Measurements from ENCODE around the gene RIC8A. TPM values are rescaled to one million over a fixed set of nuclear protein-coding genes. Genes with fewer than 3 reads are reported as not detected.
A peak's percentile ranks its signal among the peaks of the same experiment; 100 is the strongest.

The RIC8A gene
- total and polyA plus RNA-seq, 10 of the 15 experiments (the other 5 are each of a cell fraction or from before 2014, with no cell fraction given), result 10.4 to 157 (median 81.4) TPM

GRCh38 chr11:256952-257737, 49.6 kb downstream of the RIC8A start (continued):
- TF ChIP-seq YBX1 (IDR thresholded peaks at IDR 0.05) (no peak), NR2F1 (conservative IDR thresholded peaks at IDR 0.05) (peak; percentile 98), SPI1 (IDR thresholded peaks at IDR 0.05; ENCODE audit: borderline replicate concordance, insufficient read depth, low read depth, low read length) (peak; percentile 94), NFYA (IDR thresholded peaks at IDR 0.05; ENCODE audit: borderline replicate concordance, low read depth, low read length) (no peak), DPF2 (IDR thresholded peaks at IDR 0.05) (peak; percentile 80), SREBF1 (IDR thresholded peaks at IDR 0.05; ENCODE audit: low read length) (no peak), CHD2 (IDR thresholded peaks at IDR 0.05; ENCODE audit: borderline replicate concordance, low read depth, low read length) (no peak), ESRRA (IDR thresholded peaks at IDR 0.05; ENCODE audit: low read length) (peak; percentile 64; the same call in 1 of the 2 replicates), TCF12 (IDR thresholded peaks at IDR 0.05; ENCODE audit: low read depth, low read length) (no peak), ELK1 (IDR thresholded peaks at IDR 0.05; ENCODE audit: low read depth, low read length) (no peak), ASH2L (IDR thresholded peaks at IDR 0.05; ENCODE audit: borderline replicate concordance, low read depth) (no peak), CHD4 (IDR thresholded peaks at IDR 0.05) (no peak), MEF2B (IDR thresholded peaks at IDR 0.05; ENCODE audit: partially characterized antibody, poor library complexity, severe bottlenecking) (peak; percentile 26), ETV6 (conservative IDR thresholded peaks at IDR 0.05 in 1 of 2, IDR thresholded peaks at IDR 0.05 in 1 of 2; ENCODE audit: borderline replicate concordance in 1 of 2, low read depth in 1 of 2) (no peak; a peak in 1 of 4 replicates), PML (IDR thresholded peaks at IDR 0.05; ENCODE audit: low read length) (no peak), PAX8 (IDR thresholded peaks at IDR 0.05) (no peak), IKZF2 (IDR thresholded peaks at IDR 0.05) (peak; percentile 87), CBX5 (IDR thresholded peaks at IDR 0.05; ENCODE audit: low read depth) (no peak), SP1 (IDR thresholded peaks at IDR 0.05; ENCODE audit: low read depth, low read length) (peak; percentile 32)
- TF ChIP-seq, protein P1, sequence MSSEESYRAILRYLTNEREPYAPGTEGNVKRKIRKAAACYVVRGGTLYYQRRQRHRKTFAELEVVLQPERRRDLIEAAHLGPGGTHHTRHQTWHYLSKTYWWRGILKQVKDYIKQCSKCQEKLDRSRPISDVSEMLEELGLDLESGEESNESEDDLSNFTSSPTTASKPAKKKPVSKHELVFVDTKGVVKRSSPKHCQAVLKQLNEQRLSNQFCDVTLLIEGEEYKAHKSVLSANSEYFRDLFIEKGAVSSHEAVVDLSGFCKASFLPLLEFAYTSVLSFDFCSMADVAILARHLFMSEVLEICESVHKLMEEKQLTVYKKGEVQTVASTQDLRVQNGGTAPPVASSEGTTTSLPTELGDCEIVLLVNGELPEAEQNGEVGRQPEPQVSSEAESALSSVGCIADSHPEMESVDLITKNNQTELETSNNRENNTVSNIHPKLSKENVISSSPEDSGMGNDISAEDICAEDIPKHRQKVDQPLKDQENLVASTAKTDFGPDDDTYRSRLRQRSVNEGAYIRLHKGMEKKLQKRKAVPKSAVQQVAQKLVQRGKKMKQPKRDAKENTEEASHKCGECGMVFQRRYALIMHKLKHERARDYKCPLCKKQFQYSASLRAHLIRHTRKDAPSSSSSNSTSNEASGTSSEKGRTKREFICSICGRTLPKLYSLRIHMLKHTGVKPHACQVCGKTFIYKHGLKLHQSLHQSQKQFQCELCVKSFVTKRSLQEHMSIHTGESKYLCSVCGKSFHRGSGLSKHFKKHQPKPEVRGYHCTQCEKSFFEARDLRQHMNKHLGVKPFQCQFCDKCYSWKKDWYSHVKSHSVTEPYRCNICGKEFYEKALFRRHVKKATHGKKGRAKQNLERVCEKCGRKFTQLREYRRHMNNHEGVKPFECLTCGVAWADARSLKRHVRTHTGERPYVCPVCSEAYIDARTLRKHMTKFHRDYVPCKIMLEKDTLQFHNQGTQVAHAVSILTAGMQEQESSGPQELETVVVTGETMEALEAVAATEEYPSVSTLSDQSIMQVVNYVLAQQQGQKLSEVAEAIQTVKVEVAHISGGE (CRISPR knock-in tag; IDR thresholded peaks at IDR 0.05), result no peak
- TF ChIP-seq, protein P2, sequence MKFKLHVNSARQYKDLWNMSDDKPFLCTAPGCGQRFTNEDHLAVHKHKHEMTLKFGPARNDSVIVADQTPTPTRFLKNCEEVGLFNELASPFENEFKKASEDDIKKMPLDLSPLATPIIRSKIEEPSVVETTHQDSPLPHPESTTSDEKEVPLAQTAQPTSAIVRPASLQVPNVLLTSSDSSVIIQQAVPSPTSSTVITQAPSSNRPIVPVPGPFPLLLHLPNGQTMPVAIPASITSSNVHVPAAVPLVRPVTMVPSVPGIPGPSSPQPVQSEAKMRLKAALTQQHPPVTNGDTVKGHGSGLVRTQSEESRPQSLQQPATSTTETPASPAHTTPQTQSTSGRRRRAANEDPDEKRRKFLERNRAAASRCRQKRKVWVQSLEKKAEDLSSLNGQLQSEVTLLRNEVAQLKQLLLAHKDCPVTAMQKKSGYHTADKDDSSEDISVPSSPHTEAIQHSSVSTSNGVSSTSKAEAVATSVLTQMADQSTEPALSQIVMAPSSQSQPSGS (IDR thresholded peaks at IDR 0.05; ENCODE audit: low read length), result no peak
- TF ChIP-seq, protein P3, sequence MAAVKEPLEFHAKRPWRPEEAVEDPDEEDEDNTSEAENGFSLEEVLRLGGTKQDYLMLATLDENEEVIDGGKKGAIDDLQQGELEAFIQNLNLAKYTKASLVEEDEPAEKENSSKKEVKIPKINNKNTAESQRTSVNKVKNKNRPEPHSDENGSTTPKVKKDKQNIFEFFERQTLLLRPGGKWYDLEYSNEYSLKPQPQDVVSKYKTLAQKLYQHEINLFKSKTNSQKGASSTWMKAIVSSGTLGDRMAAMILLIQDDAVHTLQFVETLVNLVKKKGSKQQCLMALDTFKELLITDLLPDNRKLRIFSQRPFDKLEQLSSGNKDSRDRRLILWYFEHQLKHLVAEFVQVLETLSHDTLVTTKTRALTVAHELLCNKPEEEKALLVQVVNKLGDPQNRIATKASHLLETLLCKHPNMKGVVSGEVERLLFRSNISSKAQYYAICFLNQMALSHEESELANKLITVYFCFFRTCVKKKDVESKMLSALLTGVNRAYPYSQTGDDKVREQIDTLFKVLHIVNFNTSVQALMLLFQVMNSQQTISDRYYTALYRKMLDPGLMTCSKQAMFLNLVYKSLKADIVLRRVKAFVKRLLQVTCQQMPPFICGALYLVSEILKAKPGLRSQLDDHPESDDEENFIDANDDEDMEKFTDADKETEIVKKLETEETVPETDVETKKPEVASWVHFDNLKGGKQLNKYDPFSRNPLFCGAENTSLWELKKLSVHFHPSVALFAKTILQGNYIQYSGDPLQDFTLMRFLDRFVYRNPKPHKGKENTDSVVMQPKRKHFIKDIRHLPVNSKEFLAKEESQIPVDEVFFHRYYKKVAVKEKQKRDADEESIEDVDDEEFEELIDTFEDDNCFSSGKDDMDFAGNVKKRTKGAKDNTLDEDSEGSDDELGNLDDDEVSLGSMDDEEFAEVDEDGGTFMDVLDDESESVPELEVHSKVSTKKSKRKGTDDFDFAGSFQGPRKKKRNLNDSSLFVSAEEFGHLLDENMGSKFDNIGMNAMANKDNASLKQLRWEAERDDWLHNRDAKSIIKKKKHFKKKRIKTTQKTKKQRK (IDR thresholded peaks at IDR 0.05; ENCODE audit: low read depth, low read length), result no peak
